GM10266 (cell line): ENCODE results near the gene NELL1.
A peak's percentile ranks its signal among the peaks of the same experiment; 100 is the strongest.

Experiments used
- DNase-seq: peaks from one replicate; pipeline ENCODE4 v3.0.0; 2012; ENCODE audit errors: extremely low spot score
- CTCF ChIP-seq: IDR thresholded peaks from 2 replicates; pipeline ENCODE4 v1.5.1; 2012; ENCODE audit warnings: mild to moderate bottlenecking, low read depth; ENCODE audit not compliant: control insufficient read depth, insufficient read depth; ENCODE audit errors: missing control alignments

NELL1 gene

DNA sequence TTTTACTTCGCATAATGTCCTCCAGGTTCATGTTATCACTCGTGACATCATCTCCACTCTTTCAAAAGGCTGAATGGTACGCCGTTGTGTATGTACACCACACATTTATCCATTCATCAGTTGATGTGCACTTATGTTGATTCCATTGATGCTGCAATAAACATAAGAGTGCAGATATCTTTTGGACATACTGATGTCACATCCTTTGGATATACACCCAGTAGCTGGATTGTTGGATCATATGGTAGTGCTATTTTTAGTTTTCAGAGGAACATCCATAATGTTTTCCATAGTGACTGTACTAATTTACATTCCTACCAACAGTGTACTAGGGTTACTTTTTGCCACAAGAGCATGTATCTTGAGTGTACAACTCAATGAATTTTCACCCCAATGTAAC lies 25.0 kb upstream of the NELL1 start:
- TF ChIP-seq CTCF = no peak
- no peak for DNase-seq

DNA sequence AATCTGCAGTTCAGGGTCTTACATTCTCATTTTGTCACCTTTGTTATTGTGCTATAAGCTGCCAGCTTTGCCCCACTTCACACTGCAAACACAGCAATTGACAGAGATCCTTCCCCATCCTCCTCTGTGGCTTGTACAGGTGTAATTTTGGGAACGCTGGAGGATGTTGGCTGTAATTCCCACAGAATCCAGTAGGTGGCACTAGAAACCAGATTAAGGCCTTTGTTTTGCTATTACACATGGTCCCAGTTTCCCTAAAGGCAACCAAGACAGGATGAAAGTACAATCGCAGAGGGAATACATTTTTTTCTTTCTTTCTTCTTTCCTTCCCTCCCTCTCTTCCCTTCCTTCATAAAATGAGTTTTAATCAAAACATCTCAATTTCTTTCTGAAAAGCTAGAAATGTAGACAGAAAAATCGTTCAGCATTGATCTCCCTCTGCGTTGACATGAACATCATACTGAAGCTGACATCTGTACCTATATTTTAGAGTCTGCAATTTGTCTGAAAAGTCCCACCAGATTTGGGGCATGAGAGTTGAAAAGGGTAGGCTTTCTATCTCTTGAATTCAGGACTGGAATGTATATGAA lies 21.3 kb upstream of the NELL1 start:
- DNase-seq = peak; percentile 60
- TF ChIP-seq CTCF = peak; percentile 87

- DNase-seq = no peak
These were observed 17.1 kb upstream of the NELL1 start for GRCh38 chr11:20652150-20652806.

DNA sequence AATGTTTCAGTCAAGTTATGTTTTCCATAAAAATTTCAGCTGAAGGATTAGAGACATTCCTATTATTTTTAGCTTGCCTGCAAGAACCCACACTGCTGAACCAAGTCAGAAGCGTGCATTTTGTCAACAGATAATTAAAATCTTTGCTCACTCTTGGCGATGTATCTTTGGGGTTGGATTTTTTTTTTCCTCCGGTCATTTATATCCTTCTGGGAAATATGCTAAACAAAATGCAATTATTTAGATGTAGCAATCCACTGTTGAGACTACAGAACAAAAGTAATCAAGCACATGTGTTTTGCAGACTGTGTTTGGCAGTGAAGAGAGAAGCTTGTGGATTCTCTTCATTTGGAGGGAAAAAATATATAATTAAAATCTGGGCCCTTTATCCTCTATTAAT lies 15.3 kb upstream of the NELL1 start:
- no peak for DNase-seq
- no peak for TF ChIP-seq CTCF

More at GRCh38 chr11:20652150-20652806, 17.1 kb upstream of the NELL1 start:
- TF ChIP-seq CTCF = no peak

- no peak for DNase-seq
- no peak for TF ChIP-seq CTCF
These were observed 12.5 kb upstream of the NELL1 start for GRCh38 chr11:20656901-20657300.

GRCh38 chr11:20658135-20658534 lies 11.3 kb upstream of the NELL1 start:
- TF ChIP-seq CTCF = no peak
- no peak for DNase-seq

DNA sequence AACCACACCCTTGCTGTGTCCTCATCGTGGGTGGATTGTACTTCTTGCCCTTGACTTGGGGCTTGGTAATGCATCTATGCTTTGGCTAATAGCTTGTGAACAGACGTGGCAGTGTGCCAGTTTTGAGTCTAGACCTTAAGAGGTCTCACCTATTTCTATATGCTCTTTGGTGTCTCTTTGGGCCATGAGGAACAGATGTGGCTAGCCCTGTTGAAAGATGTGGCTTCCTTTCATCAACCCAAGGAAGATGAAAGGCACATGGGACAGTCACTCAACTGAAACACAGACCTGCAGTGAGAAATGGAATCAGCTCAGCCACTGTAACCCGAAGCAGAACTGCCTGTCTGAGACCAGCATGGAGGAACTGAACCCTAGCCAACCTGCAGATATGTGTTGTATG lies 7.9 kb upstream of the NELL1 start:
- DNase-seq = no peak
- no peak for TF ChIP-seq CTCF
